B cell (primary cell): Measurements from ENCODE around the gene NFKBIB. TPM values are rescaled to one million over a fixed set of nuclear protein-coding genes. Genes with fewer than 3 reads are reported as not detected.

Experiments
- ATAC-seq: fragments of 200-7000 bp; cut with Tn5 transposase; one replicate; pipeline ENCODE4 v1.10.0; 2021; ENCODE audit warnings: low read depth, mild to moderate bottlenecking, moderate number of reproducible peaks, moderate library complexity
- CTCF ChIA-PET: fragments of 350-600 bp; sonication (Branson Sonifier 250); formaldehyde crosslinking; loops from one replicate; lab custom pipeline; 2021; ENCODE audit warnings: antibody characterized with exemption, inconsistent platforms; lab: Charles Lee
- POLR2A ChIA-PET: fragments of 350-600 bp; sonication (Branson Sonifier 250); formaldehyde crosslinking; loops from one replicate; lab custom pipeline; 2021; ENCODE audit warnings: antibody characterized with exemption; lab: Charles Lee
- DNase-seq: peaks from one replicate; pipeline ENCODE4 v3.0.0; 2013
- H2AFZ ChIP-seq: 2 replicates; pipeline ENCODE4 v1.6.1; 2012; ENCODE audit warnings: mild to moderate bottlenecking, low read depth, low read length; ENCODE audit not compliant: insufficient read depth, poor library complexity, severe bottlenecking
- H3K27ac ChIP-seq, 2 donors: 1 replicate in 1 of 2; 2 replicates in 1 of 2; pipeline ENCODE4 v1.5.1; 2012 to 2013; ENCODE audit warnings: low read length in 2 of 2, mild to moderate bottlenecking in 2 of 2, moderate library complexity in 1 of 2
- H3K27me3 ChIP-seq, 4 experiments: fragments of 200-600 bp in 1 of 4; sonication (generic) in 1 of 4; replicated peaks in 1 of 4; 1 replicate in 2 of 4; 2 replicates in 2 of 4; pipeline versions ENCODE4 v1.6.1 to v1.7.0; 2013 to 2016; ENCODE audit warnings: low read length in 3 of 4, mild to moderate bottlenecking in 2 of 4, mixed read lengths in 1 of 4, moderate library complexity in 1 of 4; ENCODE audit not compliant: insufficient read depth in 4 of 4, control insufficient read depth in 3 of 4; ENCODE audit errors: control extremely low read depth in 1 of 4
- H3K36me3 ChIP-seq, 2 experiments: replicated peaks in 1 of 2; 1 replicate in 1 of 2; 2 replicates in 1 of 2; pipeline versions ENCODE4 v1.6.1 to v1.7.1; 2013; ENCODE audit warnings: low read length in 1 of 2; ENCODE audit not compliant: insufficient read depth in 2 of 2, control insufficient read depth in 1 of 2; ENCODE audit errors: control extremely low read depth in 1 of 2, extremely low read depth in 1 of 2
- H3K4me1 ChIP-seq, 2 donors: fragments of 200-600 bp in 1 of 2; sonication (generic) in 1 of 2; 1 replicate in 1 of 2; 2 replicates in 1 of 2; pipeline versions ENCODE4 v1.5.1 to v1.6.1; 2013 to 2017; ENCODE audit warnings: low read length in 2 of 2; ENCODE audit not compliant: control insufficient read depth in 2 of 2, insufficient read depth in 2 of 2
- H3K4me2 ChIP-seq: replicated peaks from 2 replicates; pipeline ENCODE3; 2012; ENCODE audit warnings: mild to moderate bottlenecking, low read depth, low read length; ENCODE audit not compliant: poor library complexity, severe bottlenecking
- H3K4me3 ChIP-seq, 5 experiments: fragments of 200-600 bp in 1 of 5; sonication (generic) in 1 of 5; 1 replicate in 3 of 5; 2 replicates in 2 of 5; pipeline versions ENCODE4 v1.5.1 to v1.7.0; 2011 to 2016; ENCODE audit warnings: low read length in 4 of 5, mild to moderate bottlenecking in 4 of 5, low read depth in 2 of 5, control low read depth in 1 of 5, moderate library complexity in 1 of 5; ENCODE audit not compliant: insufficient read depth in 1 of 5; ENCODE audit errors: control extremely low read depth in 1 of 5, extremely low read depth in 1 of 5
- H3K79me2 ChIP-seq: fragments of 200-600 bp; sonication (generic); one replicate; pipeline ENCODE4 v1.6.0; 2016; ENCODE audit warnings: low read length; ENCODE audit not compliant: control insufficient read depth, insufficient read depth
- H3K9ac ChIP-seq: fragments of 200-600 bp; sonication (generic); 2 replicates; pipeline ENCODE4 v1.6.1; 2017; ENCODE audit warnings: mild to moderate bottlenecking, low read length, moderate library complexity
- H3K9me3 ChIP-seq, 3 donors: one replicate each; pipeline versions ENCODE4 v1.6.1 to v1.7.1; 2013; ENCODE audit warnings: low read length in 2 of 3; ENCODE audit not compliant: control insufficient read depth in 2 of 3, insufficient read depth in 1 of 3; ENCODE audit errors: control extremely low read depth in 1 of 3
- H4K20me1 ChIP-seq: 2 replicates; pipeline ENCODE4 v1.6.0; 2012; ENCODE audit warnings: mild to moderate bottlenecking, low read length; ENCODE audit not compliant: insufficient read depth, control insufficient read depth, poor library complexity, severe bottlenecking
- H3K27ac Mint-ChIP-seq: one replicate; pipeline ENCODE4 v1.8.0; 2021; ENCODE audit warnings: mixed read lengths
- H3K27me3 Mint-ChIP-seq: one replicate; pipeline ENCODE4 v1.8.0; 2021; ENCODE audit warnings: mixed read lengths
- H3K4me1 Mint-ChIP-seq: one replicate; pipeline ENCODE4 v1.8.0; 2021; ENCODE audit warnings: mixed read lengths
- H3K4me3 Mint-ChIP-seq: one replicate; pipeline ENCODE4 v1.8.0; 2021; ENCODE audit warnings: mixed read lengths
- H3K9me3 Mint-ChIP-seq: one replicate; pipeline ENCODE4 v1.8.0; 2022; ENCODE audit warnings: mixed read lengths; ENCODE audit not compliant: insufficient read depth
- EZH2 ChIP-seq: IDR thresholded peaks from 2 replicates; pipeline ENCODE4 v1.6.1; 2012; ENCODE audit warnings: borderline replicate concordance, low read depth, mild to moderate bottlenecking, moderate library complexity, low read length; ENCODE audit not compliant: insufficient read depth, poor library complexity, severe bottlenecking
- WGBS: methylation state at CpG from one replicate; pipeline ENCODE4 v1.1.5; 2013; ENCODE audit warnings: missing lambda C conversion rate; ENCODE audit not compliant: insufficient coverage; 5-methylcytosine and 5-hydroxymethylcytosine counted together
- intact Hi-C: fragments of 100-400 bp; cut with micrococcal nuclease; formaldehyde crosslinking; loops from one replicate; pipeline ENCODE4 v1.10.0; 2022
- polyA plus RNA-seq: library from polyadenylated mRNA; depleted of rRNA; stranded (reverse); fragments of >200 nt; gene quantifications from 2 replicates; pipeline ENCODE4 v1.2.3, GENCODE V29; 2012
- total RNA-seq, 2 donors: library from RNA; stranded (reverse); fragments of 120-200 nt in 1 of 2; gene quantifications; 1 replicate in 1 of 2; 2 replicates in 1 of 2; pipeline versions ENCODE4 v1.2.3 to v1.2.4, GENCODE V29; 2013 to 2022
- TF ChIP-seq, protein P1 (sequence below): fragments of 200-600 bp; IDR thresholded peaks from one replicate; pipeline ENCODE4 v1.8.0; 2022; ENCODE audit warnings: antibody characterized with exemption, mild to moderate bottlenecking

The NFKBIB gene
- total and polyA plus RNA-seq, 2 donors (not counting 1 experiment from before 2014, with no cell fraction given) = 30.3 to 54.4 TPM

DNA sequence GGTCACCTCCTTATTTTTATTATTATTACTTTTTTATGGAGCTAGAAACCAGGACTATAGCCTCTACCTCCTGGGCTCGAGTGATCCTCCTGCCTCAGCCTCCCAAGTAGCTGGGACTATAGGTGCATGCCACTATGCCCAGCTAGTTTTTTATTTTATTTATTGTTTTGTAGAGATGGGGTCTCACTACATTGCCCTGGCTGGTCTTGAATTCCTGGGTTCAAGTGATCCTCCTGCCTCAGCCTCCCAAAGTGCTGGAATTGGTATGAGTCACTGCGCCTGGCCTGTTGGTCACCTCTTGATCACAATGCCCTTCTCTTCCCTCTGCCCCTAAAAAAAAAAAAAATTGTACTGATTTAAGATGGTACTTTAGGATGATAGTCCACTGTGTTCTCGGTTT lies 51.4 kb downstream of the NFKBIB start:
- H3K4me1 ChIP-seq = peaks cover 10 to 12% of the 10 kb centered on the region in 2 donors
- WGBS = 67% methylated on average over 1 of the region's 3 CpGs
- TF ChIP-seq, protein P1, sequence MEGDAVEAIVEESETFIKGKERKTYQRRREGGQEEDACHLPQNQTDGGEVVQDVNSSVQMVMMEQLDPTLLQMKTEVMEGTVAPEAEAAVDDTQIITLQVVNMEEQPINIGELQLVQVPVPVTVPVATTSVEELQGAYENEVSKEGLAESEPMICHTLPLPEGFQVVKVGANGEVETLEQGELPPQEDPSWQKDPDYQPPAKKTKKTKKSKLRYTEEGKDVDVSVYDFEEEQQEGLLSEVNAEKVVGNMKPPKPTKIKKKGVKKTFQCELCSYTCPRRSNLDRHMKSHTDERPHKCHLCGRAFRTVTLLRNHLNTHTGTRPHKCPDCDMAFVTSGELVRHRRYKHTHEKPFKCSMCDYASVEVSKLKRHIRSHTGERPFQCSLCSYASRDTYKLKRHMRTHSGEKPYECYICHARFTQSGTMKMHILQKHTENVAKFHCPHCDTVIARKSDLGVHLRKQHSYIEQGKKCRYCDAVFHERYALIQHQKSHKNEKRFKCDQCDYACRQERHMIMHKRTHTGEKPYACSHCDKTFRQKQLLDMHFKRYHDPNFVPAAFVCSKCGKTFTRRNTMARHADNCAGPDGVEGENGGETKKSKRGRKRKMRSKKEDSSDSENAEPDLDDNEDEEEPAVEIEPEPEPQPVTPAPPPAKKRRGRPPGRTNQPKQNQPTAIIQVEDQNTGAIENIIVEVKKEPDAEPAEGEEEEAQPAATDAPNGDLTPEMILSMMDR = no peak
- no peak for TF ChIP-seq EZH2
- H2AFZ ChIP-seq = no peak overlapping the region
- Mint-ChIP-seq H3K4me3 (no peak overlapping the region), H3K4me1 (peaks cover 12% of the 10 kb centered on the region), H3K27ac (no peak overlapping the region), H3K27me3 (peaks cover 34% of the 10 kb centered on the region), H3K9me3 (no peaks in the 10 kb centered on the region)
- H3K27me3 ChIP-seq = peaks cover 0 to 23% (median 2%) of the 10 kb centered on the region in 4 experiments
- no peaks in the 10 kb centered on the region for H3K36me3 ChIP-seq
- intact Hi-C loops = no loop called here
- no peak for DNase-seq
- no peaks in the 10 kb centered on the region for H4K20me1 ChIP-seq
- ChIA-PET POLR2A (no interaction called here), CTCF (no interaction called here)
- peaks cover 0 to 12% (median 0%) of the 10 kb centered on the region in 3 donors for H3K9me3 ChIP-seq
- no peaks in the 10 kb centered on the region for H3K79me2 ChIP-seq
- no peak overlapping the region for H3K9ac ChIP-seq
- no peak overlapping the region for H3K4me2 ChIP-seq
- no peak for ATAC-seq
- no peak overlapping the region for H3K27ac ChIP-seq
- no peak overlapping the region for H3K4me3 ChIP-seq

DNA sequence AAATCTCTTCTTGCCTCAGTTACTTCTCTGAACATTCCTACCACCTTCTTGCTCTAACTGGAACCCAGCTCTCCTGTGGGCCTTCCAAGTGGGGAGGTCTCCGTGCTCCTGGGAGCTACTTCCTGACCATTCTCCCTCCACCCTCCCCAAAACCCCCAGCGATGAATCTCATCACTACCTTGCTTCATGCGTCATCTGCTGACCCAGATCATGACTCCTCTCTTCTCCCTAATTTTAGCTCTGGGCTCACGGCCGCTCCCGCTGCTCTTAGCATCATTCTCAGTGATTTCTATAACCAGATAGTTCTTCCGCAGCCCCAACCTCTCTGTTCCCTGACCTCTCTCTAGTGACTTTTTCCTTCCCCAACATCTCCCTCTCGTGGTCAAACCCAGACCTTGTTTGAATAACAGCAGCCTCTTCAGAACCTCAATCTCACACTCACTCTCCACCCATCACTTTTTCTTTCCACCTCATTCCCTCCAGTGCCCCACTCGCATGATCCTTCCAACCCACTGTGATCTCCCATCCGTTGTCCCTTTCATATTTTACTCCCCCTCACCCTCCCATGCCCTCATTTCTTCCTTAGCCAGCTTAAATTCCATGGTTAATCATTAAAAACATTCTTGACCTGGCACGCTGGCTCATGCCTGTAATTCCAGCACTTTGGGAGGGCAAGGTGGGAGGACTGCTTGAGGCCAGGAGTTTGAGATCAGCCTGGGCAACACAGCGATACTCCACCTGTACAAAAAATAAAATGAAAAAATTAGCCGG lies 52.8 kb downstream of the NFKBIB start:
- Histone ChIP-seq H3K9me3 (peaks cover 0 to 9% (median 0%) of the 10 kb centered on the region in 3 donors), H3K79me2 (no peaks in the 10 kb centered on the region), H3K27me3 (peaks cover 0 to 23% (median 2%) of the 10 kb centered on the region in 4 experiments), H3K4me3 (no peak overlapping the region), H3K36me3 (no peaks in the 10 kb centered on the region), H2AFZ (no peak overlapping the region), H3K4me1 (peaks cover 10 to 12% of the 10 kb centered on the region in 2 donors), H4K20me1 (no peaks in the 10 kb centered on the region), H3K27ac (no peak overlapping the region), H3K4me2 (no peak overlapping the region), H3K9ac (no peak overlapping the region)
- POLR2A ChIA-PET = no interaction called here
- TF ChIP-seq EZH2 = no peak
- TF ChIP-seq, protein P1 = peak; percentile 45
- no peak overlapping the region for H3K27ac Mint-ChIP-seq
- intact Hi-C loops = no loop called here
- ATAC-seq (no peak), DNase-seq (peak; percentile 52)
- peaks cover 34% of the 10 kb centered on the region for H3K27me3 Mint-ChIP-seq
- no peak overlapping the region for H3K4me3 Mint-ChIP-seq
- 57% methylated on average over 10 of the region's 13 CpGs for WGBS
- peaks cover 12% of the 10 kb centered on the region for H3K4me1 Mint-ChIP-seq
- CTCF ChIA-PET = interaction anchor here (0.7 to 1.5 kb wide), 6 partner anchors 9 to 549 kb away, joined by 3 to 6 read pairs (median 5); partner anchors contain the start of gene FAM98C
- H3K9me3 Mint-ChIP-seq = no peaks in the 10 kb centered on the region
